Heart right ventricle (tissue), 16 donors: Measurements from ENCODE around the gene CYP46A1. TPM values are rescaled to one million over a fixed set of nuclear protein-coding genes. Genes with fewer than 3 reads are reported as not detected.

Experiments used
- ATAC-seq, 8 donors: fragments of 200-7000 bp; cut with Tn5 transposase; one replicate each; pipeline ENCODE4 v1.9.1; 2020; ENCODE audit warnings: mild to moderate bottlenecking in 8 of 8, moderate library complexity in 8 of 8, moderate number of reproducible peaks in 1 of 8
- DNase-seq, 2 donors: peaks; one replicate each; pipeline ENCODE4 v3.0.0-alpha.2; 2020
- H3K27ac ChIP-seq, 10 donors: fragments of 200-600 bp; sonication (generic) in 2 of 10; one replicate each; pipeline versions ENCODE4 v1.5.0 to v1.8.0; 2020 to 2022; ENCODE audit warnings: mild to moderate bottlenecking in 3 of 10
- H3K27me3 ChIP-seq, 7 donors: fragments of 200-600 bp; one replicate each; pipeline ENCODE4 v1.8.0; 2021 to 2022; ENCODE audit warnings: mild to moderate bottlenecking in 2 of 7
- H3K36me3 ChIP-seq, 9 donors: fragments of 200-600 bp; sonication (generic) in 1 of 9; one replicate each; pipeline versions ENCODE4 v1.5.0 to v1.8.0; 2020 to 2022; ENCODE audit warnings: mild to moderate bottlenecking in 2 of 9
- H3K4me1 ChIP-seq, 9 donors: fragments of 200-600 bp; sonication (generic) in 1 of 9; one replicate each; pipeline versions ENCODE4 v1.5.0 to v1.8.0; 2020 to 2022; ENCODE audit warnings: mild to moderate bottlenecking in 4 of 9
- H3K4me3 ChIP-seq, 10 donors: fragments of 200-600 bp; sonication (generic) in 2 of 10; one replicate each; pipeline versions ENCODE4 v1.5.0 to v1.8.0; 2020 to 2022; ENCODE audit warnings: mild to moderate bottlenecking in 7 of 10, moderate library complexity in 2 of 10
- H3K9me3 ChIP-seq, 11 donors: fragments of 200-600 bp in 10 of 11; sonication (generic) in 2 of 11; one replicate each; pipeline versions ENCODE4 v1.5.0 to v1.8.0; 2013 to 2022; ENCODE audit warnings: mild to moderate bottlenecking in 2 of 11, control low read depth in 1 of 11, moderate library complexity in 1 of 11
- WGBS, 2 donors: extraction: QIAGEN DNeasy Blood & Tissue Kit; methylation state at CpG; one replicate each; pipeline ENCODE4 v1.1.7; 2013; ENCODE audit warnings: inconsistent platforms in 1 of 2; 5-methylcytosine and 5-hydroxymethylcytosine counted together
- intact Hi-C, 10 donors: fragments of 100-400 bp; cut with DNase I; formaldehyde crosslinking; loops; one replicate each; pipeline versions ENCODE4 v1.11.1 to v1.14.2; 2022
- polyA plus RNA-seq, 2 donors: library from polyadenylated mRNA; stranded (reverse); fragments of 200-250 nt; gene quantifications; one replicate each; pipeline ENCODE4 v1.2.3, GENCODE V29; 2013
- total RNA-seq, 10 donors: library from RNA; stranded (reverse); fragmentation: NEBNext Ultra II Directional in 3 of 10; extraction: Animal tissue kit (Norgen Biotek cat#: 25700) in 3 of 10; gene quantifications; one replicate each; pipeline versions ENCODE4 v1.2.1 to v1.2.4, GENCODE V29; 2021 to 2023
- TF ChIP-seq, protein P1 (sequence below), 9 donors: fragments of 200-600 bp; sonication (generic) in 2 of 9; IDR thresholded peaks; one replicate each; pipeline versions ENCODE4 v1.5.0 to v1.8.0; 2021 to 2022; ENCODE audit warnings: antibody characterized with exemption in 9 of 9, mild to moderate bottlenecking in 5 of 9, moderate library complexity in 1 of 9
- donor health status: Arrhythmogenic right ventricular cardiomyopathy.
- donor health status: ischemic (EF 13 %, LVEDD 7.1; RV severe dilation, severe dysfunction).
- donor health status: healthy with polysubstance abuse.
- donor health status: DM: no; HTN: yes; CAD: no.
- donor health status: DM: no; HTN: no; CAD: no.
- donor health status: ischemic (EF 25% LVEDD 6.9; RV normal size, moderate dysfunction).
- donor health status: ischemic (EF 25% LVEDD 5.7; RV mildly dilated, moderate dysfunction).
- donor health status: healthy.
- donor health status: DM: yes; HTN: yes; CAD: no.
- donor health status: Ischemic cardiomyopathy.
- donor health status: ischemic (EF 35%, LVEDD 5.7; RV mildly dilated, moderate dysfunction).
- donor health status: nonischemic (EF 11% LVEDD 7.7; RV severe dilation, severe dysfunction).
- donor health status: DM: yes; HTN: yes; CAD: no.
- donor health status: PGD.
- donor health status: ischemic (EF 29% LVEDD 5.4; RV normal size, mild dysfunction).
- donor health status: nonischemic (EF 23%, LVEDD 6.1; RV moderate dilation, normal function).

The CYP46A1 gene
- total and polyA plus RNA-seq, 12 donors: 1.5 to 6.1 (median 3.5) TPM

DNA sequence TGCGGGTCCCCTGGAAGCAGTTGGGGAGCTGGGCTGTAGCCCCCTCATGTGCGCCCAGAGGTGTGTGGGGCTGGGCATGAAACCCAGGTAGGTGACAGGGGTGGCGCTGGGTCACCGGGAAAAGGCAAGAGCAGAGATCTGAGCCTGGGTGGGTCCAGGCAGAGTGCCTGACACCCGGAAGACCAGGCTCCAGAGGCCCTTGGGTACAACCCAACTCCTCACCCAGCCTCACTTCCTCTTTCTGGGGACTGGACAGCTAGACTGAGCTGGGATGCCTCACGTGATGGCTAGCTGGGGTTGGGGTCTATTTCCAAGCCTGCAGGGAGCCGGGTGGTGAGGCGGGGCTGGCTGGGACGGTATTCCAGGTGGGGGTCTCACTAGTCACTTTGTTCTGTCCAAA lies 16.3 kb upstream of the CYP46A1 start:
- intact Hi-C loops: loop anchor here in 1 of 10 donors (10.0 kb wide), 1 partner anchor 407 kb away; no protein-coding TSS in a partner anchor
- TF ChIP-seq, protein P1, sequence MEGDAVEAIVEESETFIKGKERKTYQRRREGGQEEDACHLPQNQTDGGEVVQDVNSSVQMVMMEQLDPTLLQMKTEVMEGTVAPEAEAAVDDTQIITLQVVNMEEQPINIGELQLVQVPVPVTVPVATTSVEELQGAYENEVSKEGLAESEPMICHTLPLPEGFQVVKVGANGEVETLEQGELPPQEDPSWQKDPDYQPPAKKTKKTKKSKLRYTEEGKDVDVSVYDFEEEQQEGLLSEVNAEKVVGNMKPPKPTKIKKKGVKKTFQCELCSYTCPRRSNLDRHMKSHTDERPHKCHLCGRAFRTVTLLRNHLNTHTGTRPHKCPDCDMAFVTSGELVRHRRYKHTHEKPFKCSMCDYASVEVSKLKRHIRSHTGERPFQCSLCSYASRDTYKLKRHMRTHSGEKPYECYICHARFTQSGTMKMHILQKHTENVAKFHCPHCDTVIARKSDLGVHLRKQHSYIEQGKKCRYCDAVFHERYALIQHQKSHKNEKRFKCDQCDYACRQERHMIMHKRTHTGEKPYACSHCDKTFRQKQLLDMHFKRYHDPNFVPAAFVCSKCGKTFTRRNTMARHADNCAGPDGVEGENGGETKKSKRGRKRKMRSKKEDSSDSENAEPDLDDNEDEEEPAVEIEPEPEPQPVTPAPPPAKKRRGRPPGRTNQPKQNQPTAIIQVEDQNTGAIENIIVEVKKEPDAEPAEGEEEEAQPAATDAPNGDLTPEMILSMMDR (IDR thresholded peaks at IDR 0.05): no peak
- Histone ChIP-seq H3K36me3 (peaks cover 0 to 48% (median 0%) of the 10 kb centered on the region in 9 donors), H3K4me1 (peaks cover 0 to 6% (median 0%) of the 10 kb centered on the region in 9 donors), H3K27ac (no peak overlapping the region), H3K9me3 (no peaks in the 10 kb centered on the region), H3K4me3 (no peak overlapping the region), H3K27me3 (no peaks in the 10 kb centered on the region)
- WGBS, 2 donors: 89 to 90% methylated on average over 9 of the region's 9 CpGs
- ATAC-seq: no peak
- DNase-seq: no peak

- ATAC-seq (no peak), DNase-seq (no peak)
- TF ChIP-seq, protein P1 (IDR thresholded peaks at IDR 0.05): no peak
- Histone ChIP-seq H3K27ac (no peak overlapping the region), H3K27me3 (no peaks in the 10 kb centered on the region), H3K36me3 (peaks cover 0 to 40% (median 0%) of the 10 kb centered on the region in 9 donors), H3K9me3 (no peaks in the 10 kb centered on the region), H3K4me1 (peaks cover 0 to 6% (median 0%) of the 10 kb centered on the region in 9 donors), H3K4me3 (no peak overlapping the region)
- intact Hi-C loops: loop anchor here in 1 of 10 donors (10.0 kb wide), 1 partner anchor 406 kb away; no protein-coding TSS in a partner anchor
- 87 to 90% methylated on average over 27 of the region's 27 CpGs for WGBS, 2 donors
Measured at GRCh38 chr14:99668307-99669295, 15.5 kb upstream of the CYP46A1 start.

- WGBS, 2 donors: 85 to 86% methylated on average over 14 of the region's 14 CpGs
- ATAC-seq: no peak
- Histone ChIP-seq H3K27ac (no peak overlapping the region), H3K27me3 (peaks cover 0 to 4% (median 3%) of the 10 kb centered on the region in 7 donors), H3K9me3 (no peaks in the 10 kb centered on the region), H3K4me3 (no peak overlapping the region), H3K36me3 (peaks cover 0 to 32% (median 0%) of the 10 kb centered on the region in 9 donors), H3K4me1 (peaks cover 0 to 6% (median 0%) of the 10 kb centered on the region in 9 donors)
- intact Hi-C loops: no loop called here
- DNase-seq: no peak
- TF ChIP-seq, protein P1 (IDR thresholded peaks at IDR 0.05): no peak
Measured at GRCh38 chr14:99670361-99671234, 13.5 kb upstream of the CYP46A1 start.
